Activated CD8-positive, alpha-beta memory T cell treated with anti-CD3 and anti-CD28 coated beads, Interleukin-2, amount 50 U/mL, for 48 hours (primary cell): ENCODE measurements around the gene TLCD2.
"Not testable (repeated sequence)": the region's sequence is repeated elsewhere in the genome, so short reads cannot be mapped to it uniquely, and the experiment has no call there.

ENCODE experiments used
- DNase-seq: peaks from one replicate; pipeline ENCODE4 v3.0.0-alpha.2; 2020

TLCD2 gene, protein sequence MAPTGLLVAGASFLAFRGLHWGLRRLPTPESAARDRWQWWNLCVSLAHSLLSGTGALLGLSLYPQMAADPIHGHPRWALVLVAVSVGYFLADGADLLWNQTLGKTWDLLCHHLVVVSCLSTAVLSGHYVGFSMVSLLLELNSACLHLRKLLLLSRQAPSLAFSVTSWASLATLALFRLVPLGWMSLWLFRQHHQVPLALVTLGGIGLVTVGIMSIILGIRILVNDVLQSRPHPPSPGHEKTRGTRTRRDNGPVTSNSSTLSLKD

DNA sequence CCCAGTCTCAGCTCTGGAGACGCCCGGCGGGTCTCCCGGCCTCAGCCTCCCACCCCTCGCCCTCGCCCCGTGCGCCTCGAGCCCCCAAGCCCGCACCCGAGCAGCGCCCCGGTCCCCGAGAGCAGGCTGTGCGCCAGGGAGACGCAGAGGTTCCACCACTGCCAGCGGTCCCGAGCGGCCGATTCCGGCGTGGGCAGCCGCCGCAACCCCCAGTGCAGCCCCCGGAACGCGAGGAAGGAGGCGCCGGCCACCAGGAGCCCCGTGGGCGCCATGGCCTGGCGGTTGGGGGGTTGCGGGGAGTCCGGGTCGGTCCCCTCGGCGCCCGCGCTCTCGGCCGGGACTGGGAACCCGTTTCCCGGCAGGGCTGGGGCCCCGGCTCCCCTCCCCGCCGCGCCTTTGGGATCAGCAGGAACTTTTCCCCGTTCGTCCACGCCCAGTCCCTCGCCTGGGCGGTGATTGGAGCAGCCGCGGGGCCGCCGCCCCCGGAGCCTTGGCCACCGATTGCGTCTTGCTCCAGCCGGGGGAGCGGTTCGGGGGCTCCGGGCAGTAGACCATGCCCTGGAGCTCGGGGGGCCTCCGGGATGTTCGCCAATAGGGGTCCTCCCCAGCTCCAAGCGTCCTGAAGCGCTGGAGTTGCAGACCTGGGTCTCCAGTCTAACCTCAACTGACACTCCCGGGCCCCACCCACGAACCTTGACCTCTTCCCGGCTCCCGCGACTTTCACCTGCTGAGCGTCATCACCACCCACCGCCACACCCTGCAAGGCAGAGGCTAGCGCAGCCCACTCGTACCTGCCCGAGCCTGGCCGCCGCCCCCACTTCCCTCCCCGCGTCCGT is at the start of gene TLCD2:
TSS of gene TLCD2 (minus strand) at position 407 of the 836 bp plus-strand sequence. CDS start at position 272, 135 bp downstream.
- DNase-seq, result peak; percentile 64

DNA sequence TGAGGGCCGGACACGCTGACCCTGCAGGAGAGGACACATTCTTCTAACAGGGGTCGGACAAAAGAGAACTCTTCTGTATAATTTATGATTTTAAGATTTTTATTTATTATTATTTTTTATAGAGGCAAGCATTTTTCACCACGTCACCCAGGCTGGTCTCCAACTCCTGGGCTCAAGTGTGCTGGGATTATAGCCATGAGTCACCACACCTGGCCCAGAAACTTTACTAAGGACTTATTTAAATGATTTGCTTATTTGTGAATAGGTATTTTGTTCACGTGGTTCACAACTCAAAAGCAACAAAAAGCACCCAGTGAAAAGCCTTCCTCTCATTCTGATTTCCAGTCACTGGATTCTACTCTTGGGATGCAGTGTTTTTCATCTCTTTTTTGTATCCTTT is 49.4 kb upstream of the TLCD2 start:
- no peak for DNase-seq

DNA sequence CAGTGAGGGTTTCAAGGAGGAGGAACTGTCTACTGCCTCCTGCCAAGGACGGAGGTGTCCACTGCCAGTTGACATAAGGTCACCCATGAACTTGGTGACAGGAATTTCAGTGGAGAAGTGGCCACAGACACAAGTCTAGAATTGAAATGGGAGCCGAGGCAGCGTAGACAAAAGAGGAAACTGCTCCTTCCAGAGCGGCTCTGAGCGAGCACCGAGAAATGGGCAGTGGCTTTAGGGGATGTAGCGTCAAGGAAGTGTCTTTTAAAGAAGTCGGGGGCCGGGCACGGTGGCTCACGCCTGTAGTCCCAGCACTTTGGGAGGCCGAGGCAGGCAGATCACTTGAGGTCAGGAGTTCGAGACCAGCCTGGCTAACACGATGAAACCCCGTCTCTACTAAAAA is 48.6 kb upstream of the TLCD2 start:
- no peak for DNase-seq

DNA sequence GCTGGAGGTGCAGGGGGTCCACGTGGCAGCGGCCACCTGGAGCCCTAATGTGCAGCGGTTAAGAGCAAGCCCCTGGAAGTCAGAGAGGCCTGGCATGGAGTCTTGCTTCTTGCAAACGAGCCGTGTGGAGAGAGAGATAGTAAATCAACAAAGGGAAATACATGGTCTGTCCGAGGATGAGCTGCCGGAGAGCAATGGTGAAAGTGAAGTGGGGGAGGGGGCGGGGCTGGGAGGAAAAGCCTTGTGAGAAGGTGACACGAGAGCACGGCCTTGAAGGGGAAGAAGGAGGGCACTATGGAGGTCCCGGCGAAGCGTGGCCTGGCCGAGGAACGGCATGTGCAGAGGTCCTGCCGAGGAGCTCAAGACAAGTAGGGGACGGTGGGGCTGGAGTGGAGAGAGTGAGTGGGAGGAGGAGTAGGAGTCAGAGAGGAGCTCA is 45.7 kb upstream of the TLCD2 start:
- DNase-seq, result no peak

DNA sequence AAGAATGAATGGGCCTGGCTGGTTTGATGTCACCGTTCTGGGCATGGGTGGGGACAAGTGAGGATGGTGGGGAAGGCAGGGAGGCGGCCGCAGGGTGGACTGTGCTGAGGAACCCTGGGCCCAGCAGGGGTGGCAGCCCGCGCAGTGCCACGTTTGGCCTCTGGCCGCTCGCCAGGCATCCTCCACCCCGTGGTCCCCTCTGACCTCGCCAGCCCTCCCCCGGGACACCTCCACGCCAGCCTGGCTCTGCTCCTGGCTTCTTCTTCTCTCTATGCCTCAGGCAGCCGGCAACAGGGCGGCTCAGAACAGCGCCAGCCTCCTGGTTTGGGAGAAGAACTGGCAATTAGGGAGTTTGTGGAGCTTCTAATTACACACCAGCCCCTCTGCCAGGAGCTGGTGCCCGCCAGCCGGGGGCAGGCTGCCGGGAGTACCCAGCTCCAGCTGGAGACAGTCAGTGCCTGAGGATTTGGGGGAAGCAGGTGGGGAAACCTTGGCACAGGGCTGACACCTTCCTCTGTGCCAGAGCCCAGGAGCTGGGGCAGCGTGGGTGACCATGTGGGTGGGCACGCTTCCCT is 45.2 kb upstream of the TLCD2 start:
- no peak for DNase-seq

DNA sequence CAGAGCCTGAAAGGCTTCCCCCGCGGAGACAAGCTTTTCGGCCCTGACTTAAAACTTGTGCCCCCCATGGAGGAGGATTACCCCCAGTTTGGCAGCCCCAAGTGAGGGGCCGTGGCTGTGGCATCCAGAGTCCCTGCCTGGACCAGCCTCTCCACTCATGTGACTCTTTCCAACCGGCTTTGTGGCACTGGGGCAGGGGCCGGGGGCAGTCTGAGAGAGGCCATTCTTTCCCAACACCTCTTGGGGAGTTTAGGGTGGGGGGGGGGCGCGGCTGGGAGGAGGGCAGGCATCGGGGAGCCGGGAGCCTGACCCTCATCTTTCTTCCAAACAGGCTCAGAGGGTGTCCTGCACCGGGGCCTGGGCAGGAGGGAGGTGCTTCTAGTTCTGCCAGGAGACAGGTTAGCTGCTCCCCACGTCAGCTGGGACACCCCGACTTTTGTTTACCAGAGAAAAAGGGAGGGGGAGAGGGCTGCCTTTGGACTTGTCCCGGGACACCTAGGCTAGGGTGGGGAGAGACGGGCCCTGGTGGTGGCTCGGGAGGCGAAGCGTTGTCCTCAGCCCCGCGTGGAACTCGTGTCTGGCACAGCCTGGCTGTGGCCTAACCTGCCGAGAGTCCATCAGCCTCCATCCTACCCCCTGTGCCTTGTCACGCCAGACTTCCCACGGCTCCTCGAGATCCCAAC is 44.4 kb upstream of the TLCD2 start:
- DNase-seq, result no peak

DNA sequence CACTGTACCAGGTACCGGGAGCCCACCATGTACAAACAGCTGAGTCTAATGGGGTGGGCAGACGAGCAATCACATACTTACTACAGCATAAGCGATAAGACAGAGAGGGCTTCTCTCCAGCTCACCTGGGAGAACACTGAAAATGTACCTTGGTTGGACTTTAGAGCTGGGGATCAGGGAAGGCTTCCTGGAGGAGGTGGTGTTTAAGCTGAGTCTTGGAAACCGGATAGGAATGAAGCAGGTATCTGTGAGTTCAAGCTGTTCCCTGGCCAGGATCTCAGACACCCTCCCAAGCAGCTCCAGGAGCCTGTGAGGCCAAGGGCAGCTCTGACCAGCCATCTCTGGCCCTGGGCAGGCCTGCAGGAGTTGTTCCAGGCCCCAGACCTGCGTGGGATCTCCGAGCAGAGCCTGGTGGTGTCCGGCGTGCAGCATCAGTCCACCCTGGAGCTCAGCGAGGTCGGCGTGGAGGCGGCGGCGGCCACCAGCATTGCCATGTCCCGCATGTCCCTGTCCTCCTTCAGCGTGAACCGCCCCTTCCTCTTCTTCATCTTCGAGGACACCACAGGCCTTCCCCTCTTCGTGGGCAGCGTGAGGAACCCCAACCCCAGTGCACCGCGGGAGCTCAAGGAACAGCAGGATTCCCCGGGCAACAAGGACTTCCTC is 43.7 kb upstream of the TLCD2 start:
- DNase-seq, result no peak

DNA sequence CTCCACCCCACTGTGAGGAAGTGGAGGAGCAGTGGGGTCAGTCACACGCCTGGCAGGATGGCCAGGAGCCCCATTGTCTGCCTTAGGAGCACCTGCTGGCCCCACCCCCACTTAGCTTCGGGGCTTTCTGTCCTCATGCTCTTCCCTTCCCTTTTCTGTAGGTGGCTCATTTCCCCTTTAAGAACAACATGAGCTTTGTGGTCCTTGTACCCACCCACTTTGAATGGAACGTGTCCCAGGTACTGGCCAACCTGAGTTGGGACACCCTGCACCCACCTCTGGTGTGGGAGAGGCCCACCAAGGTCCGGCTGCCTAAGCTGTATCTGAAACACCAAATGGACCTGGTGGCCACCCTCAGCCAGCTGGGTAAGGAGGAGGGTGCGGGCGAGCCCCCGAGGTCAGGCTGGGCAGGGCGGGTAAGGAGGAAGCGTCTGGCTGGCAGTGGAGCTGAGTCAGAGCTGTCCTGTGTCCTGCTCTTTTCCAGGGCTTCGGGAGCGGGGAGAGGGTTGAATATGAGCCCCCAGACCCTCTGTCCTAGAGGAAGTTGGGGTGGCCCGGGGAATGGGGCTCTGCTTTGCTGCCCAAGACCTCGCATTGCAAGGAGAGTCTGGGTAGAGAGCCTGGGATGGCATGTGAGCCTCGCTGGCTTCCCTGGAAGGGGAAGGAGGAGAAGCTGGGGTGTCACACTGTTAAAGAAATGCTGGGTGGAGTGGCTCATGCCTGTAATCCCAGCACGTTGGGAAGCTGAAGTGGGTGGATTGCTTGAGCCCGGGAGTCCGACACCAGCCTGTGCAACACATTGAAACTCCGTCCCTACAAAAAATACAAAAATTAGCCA is 42.5 kb upstream of the TLCD2 start:
- DNase-seq, result no peak

DNA sequence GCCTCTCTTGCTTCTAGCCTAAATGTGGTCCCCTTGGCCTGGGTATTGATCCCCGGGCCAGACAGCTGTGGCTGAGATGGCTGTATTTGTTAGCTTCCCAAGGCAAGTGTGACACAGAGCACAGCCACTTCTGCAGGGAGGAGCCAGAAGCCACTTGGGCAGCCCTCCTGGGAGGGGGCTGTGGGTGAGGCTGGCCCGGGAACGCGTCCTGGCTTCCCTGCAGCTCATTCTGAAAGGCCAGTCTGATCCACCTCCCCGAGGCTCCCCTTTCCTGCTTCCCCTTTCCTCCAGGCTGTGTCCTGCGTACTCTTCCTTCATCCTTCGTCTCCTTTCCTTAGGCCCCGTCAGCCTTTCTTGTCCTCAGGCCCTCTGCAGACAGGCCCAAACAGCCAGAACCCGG is 40.5 kb upstream of the TLCD2 start:
- no peak for DNase-seq

DNA sequence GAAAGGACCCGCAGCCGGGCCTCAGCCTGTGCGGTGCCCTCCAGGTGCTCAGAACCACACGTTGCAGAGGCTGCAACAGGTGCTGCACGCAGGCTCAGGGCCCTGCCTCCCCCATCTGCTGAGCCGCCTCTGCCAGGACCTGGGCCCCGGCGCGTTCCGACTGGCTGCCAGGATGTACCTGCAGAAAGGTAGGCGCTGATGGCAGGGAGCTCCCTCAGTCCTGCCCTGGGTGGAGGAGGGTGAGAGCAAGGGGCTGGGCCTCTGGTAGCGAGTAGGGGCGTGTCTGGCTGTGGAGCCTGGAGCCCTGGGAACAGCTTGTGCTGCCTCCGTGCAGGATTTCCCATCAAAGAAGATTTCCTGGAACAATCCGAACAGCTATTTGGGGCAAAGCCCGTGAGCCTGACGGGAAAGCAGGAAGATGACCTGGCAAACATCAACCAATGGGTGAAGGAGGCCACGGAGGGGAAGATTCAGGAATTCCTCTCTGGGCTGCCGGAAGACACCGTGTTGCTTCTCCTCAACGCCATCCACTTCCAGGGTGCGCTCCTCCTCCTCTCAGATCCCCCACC is 36.9 kb upstream of the TLCD2 start:
- DNase-seq, result no peak

DNA sequence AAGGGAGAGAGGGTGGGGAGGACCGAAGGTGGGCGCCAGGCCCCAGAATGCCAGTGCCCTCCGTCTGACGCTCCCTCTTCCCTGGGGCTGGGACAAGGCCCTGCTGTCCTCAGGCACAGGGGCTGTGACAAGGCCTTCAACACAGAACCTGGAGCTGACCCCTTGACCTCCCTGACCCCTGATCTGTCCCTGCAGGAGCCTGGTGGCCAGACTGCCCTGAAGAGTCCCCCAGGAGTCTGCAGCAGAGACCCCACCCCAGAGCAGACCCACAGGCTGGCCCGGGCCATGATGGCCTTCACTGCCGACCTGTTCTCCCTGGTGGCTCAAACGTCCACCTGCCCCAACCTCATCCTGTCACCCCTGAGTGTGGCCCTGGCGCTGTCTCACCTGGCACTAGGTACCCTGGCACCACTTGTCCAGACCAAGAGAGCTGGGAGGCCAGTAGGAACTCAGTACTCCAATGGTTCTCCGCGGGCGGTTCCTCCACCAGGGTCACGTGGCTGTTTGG is 35.4 kb upstream of the TLCD2 start:
- DNase-seq, result no peak

DNA sequence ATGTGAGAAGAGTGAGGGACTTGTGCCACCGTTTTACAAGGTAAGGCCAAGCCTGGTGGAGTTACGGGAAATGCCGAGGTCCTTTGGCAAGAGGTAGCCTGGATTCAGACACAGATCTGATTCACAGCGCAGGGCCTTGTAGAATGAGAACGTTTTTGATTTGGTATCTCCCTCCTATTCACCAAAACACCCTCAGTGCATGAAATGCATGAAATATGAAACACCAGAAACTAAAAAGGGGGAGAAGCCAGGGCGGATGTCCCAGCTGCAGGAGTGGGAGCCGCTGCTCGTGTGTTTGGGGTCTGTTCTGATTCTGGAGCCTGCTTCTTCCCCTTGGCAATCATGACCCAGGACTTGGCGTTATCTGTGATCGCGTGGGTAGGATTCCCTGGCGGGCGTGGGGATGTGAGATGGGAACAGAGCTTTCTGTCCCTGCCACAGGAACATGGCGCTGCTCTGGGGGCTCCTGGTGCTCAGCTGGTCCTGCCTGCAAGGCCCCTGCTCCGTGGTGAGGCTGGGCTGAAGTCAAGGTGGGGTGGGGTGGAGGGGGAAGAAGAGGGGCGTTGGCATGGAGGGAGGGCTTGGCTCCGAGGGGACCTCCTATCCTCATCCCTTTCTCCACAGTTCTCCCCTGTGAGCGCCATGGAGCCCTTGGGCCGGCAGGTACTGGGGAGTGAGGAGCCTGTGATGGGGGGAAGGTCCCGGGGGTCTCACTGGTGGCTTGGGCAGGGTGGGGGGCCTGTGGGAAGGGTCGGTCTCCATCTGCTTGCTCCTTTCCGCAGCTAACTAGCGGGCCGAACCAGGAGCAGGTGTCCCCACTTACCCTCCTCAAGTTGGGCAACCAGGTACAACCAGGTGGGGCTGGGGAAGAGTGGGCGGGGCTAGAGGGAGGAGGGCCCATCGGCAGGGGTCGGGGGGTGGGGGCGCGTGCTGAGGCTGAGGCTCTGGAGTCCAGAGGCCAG is 34.7 kb upstream of the TLCD2 start:
- DNase-seq, result no peak

DNA sequence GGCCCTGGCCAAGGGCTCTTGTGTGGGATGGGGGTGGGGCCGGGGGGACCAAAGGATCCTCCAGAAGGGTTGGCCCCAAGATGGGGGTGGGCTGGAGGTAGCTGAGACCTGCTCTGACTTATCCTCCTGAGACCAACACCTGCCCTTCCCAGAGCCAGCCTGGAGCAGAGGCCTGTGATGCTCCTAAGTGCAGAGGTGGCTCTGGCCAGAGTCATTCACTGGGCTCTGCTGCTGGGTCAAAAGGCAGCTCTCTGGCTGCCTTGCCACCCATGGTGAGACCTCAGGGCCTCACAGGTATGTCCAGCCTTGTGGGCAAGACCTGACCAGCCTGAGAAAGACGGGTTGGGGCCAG is 32.9 kb upstream of the TLCD2 start:
- no peak for DNase-seq

DNA sequence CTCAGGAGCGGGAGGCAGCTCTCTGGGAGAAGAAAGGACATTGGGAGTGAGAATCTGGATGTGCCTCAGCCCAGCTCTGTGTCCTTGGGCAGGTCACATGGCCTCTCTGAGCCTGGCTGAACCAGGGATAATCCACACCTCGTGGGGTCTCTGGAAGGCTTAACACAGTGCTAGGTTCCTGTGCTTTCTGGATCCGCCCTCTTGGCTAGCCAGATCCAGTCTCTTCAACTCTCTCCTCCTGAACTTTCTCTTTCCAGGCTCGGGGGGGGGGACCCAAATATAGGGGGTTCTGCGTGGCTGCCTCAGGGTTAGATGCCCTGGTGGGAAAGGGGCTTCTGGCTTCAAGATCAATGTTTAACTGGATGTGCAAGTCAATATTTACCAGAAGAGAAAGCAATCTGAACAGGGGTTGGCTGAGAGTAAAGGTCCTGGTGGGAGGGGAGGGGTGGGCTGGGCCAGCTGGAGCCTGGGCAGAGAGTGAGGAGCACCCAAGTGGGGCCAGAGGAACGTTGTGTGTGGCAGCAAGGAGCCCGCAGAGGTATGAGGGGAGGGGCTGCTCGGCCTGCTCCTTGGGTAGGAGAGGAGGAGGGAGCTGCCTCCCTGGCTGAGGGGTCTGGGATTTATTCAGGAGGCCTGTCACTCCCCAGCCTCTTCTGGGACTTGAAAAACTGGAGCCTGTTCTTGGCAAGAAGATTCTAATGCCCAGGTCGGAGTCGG is 32.4 kb upstream of the TLCD2 start, which contains the start of gene SERPINF2:
TSS of gene SERPINF2 (plus strand) at position 501 of the 717 bp plus-strand sequence. CDS start 2,125 bp downstream, outside the sequence.
- DNase-seq, result no peak

DNA sequence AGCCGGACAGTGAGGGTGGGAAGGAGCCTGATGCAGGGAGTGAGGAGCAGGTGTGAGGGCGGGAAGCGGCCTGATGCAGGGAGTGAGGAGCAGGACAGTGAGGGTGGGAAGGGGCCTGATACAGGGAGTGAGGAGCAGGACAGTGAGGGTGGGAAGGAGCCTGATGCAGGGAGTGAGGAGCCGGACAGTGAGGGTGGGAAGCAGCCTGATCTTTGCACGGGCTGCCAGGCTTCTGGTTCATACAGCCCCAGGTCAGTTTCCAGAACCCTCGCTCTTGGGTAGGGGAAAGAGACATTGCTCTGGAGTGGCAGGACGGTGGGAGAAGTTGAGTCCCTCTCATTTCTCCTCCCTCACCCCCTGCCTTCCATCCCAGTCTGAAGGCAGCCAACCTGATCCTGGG is 31.7 kb upstream of the TLCD2 start:
- DNase-seq, result not testable (repeated sequence)

DNA sequence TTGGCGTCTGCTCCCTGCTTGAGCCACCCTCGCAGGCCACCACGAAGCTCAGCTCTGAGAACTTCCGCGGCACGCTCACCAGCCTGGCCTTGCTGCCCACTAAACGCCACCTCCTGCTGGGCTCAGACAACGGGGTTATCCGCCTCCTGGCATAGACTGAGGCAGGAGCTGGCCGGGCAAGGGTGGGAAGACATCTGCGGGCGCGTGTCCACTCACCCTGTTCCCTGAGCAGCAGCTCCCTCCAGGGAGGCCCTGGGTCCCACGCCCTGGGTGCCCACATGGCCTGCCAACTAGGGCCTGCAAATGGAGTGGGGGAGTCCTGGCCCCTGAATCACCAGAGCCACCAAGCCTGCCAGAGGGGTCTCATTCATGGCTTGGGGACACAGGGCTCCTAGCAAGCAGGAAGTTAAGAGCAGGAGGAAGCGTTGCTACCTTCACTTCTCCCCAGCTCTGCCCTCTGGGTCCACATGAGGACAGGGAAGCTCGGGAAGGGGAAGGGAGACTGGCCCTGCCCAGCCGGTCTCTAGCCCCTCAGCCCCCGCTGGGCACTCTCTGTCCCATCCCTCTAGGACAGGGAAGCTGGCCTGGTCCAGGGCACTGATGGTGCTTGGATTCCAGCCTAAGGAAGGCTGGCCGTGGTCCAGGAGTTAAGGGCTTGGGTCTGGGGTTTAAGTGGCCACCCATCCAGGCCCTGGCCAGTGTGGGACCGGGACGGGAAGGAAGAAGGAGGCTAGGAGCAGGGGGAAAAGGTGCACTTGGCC is 27.5 kb upstream of the TLCD2 start:
- no peak for DNase-seq

DNA sequence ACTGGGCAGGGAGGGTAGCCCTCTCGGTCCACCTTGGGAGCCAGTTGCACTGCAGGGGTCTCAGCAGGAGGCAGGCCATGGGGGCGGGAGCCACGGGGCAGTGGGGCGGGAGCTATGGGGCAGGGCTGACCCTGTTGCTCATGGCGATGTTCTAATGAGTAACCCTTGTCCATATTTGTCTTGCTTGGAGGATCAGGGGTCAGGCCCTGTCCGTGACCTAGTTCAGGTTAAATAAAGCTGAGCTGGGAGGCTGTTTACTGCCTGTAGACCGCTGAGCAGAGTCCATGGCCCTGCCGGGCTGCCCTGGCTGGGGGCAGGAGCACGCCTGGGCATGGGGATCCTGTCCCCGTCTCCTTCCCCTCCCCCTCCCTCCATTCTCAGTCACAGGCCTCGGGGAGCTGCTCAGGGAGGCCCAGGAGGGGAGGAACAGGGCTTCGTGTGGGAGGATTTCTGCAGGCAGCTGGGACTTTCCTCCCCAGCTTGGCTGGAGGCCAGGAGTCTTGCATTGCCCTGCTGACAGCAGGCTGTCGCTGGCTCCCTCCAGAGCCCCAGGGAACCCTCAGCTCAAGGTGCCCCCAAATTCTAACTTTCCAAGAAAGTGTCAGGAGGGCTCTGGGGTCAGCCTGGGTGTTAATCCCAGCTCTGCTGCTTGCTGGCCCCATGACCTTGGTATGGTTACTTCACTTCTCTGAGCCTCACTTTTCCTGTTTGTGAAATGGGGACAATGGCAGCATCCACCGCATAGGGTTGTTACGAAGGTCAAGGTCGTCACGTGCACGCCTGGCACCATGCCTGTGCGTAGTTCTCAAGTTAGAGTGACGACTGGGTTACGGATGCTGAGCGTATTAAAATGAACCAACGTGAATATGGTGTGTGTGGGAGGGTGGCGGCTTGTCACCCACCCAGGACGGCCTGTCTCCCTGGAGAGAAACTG is 26.4 kb upstream of the TLCD2 start:
- DNase-seq, result no peak
